ENCODE measurements around the gene AQP6. TPM values are rescaled to one million over a fixed set of nuclear protein-coding genes. Genes with fewer than 3 reads are reported as not detected.

The AQP6 gene
- total RNA-seq, 1 experiment from 2014 or later: 0.09 TPM

- no peak overlapping the region for H3K27ac ChIP-seq (ENCODE audit: insufficient read length, low read depth, low read length)
- no peaks in the 10 kb centered on the region for H3K9me3 ChIP-seq (ENCODE audit: control insufficient read depth, low read depth, low read length)
- no peaks in the 10 kb centered on the region for H3K4me1 ChIP-seq (ENCODE audit: insufficient read depth, low read length)
- peaks cover 3% of the 10 kb centered on the region for H3K27me3 Mint-ChIP-seq (ENCODE audit: low read depth)
- H4K5ac ChIP-seq (ENCODE audit: insufficient read length, low read depth, low read length): no peak overlapping the region
- no peak overlapping the region for H3K56ac ChIP-seq (ENCODE audit: insufficient read length, low read depth, low read length)
- TF ChIP-seq CTCF (conservative IDR thresholded peaks at IDR 0.05): no peak
- H4K91ac ChIP-seq (ENCODE audit: insufficient read length, low read depth, low read length): no peak overlapping the region
- no peak overlapping the region for H3T11ph ChIP-seq (ENCODE audit: low read length)
- no peak overlapping the region for H3K27ac Mint-ChIP-seq
- no peak overlapping the region for H2BK20ac ChIP-seq (ENCODE audit: low read depth, low read length, poor library complexity, severe bottlenecking)
- no peak overlapping the region for H2BK5ac ChIP-seq (ENCODE audit: insufficient read length, low read length)
- no peak for DNase-seq
- H3K79me2 ChIP-seq (ENCODE audit: insufficient read depth, low read length): no peaks in the 10 kb centered on the region
- H3K4me2 ChIP-seq (ENCODE audit: insufficient read depth, insufficient read length, low read length): no peak overlapping the region
- H3K4ac ChIP-seq (ENCODE audit: low read depth, low read length): no peak overlapping the region
- peaks cover 5 to 13% of the 10 kb centered on the region in 2 experiments; a peak in 3 of 4 replicates for H3K4me1 Mint-ChIP-seq
- no peak overlapping the region for H3K18ac ChIP-seq (ENCODE audit: insufficient read length, low read depth, low read length)
- no peaks in the 10 kb centered on the region for H4K20me1 ChIP-seq (ENCODE audit: control insufficient read depth, insufficient read depth, insufficient read length)
- H2AFZ ChIP-seq (ENCODE audit: low read length): no peak overlapping the region
- H2AK5ac ChIP-seq (ENCODE audit: insufficient read length, low read length): no peak overlapping the region
- no peaks in the 10 kb centered on the region for H3K9me3 Mint-ChIP-seq
- no peak overlapping the region for H3K4me3 Mint-ChIP-seq
- no peak overlapping the region for H2BK120ac ChIP-seq (ENCODE audit: low read depth, low read length, poor library complexity, severe bottlenecking)
- H3K14ac ChIP-seq (ENCODE audit: insufficient read depth, low read length): no peak overlapping the region
- WGBS (ENCODE audit: extremely low coverage, insufficient read length, low lambda C conversion rate): no CpG with 5 or more reads among the region's 19 CpGs
- H3K79me1 ChIP-seq (ENCODE audit: insufficient read depth, low read depth, low read length, poor library complexity, severe bottlenecking): no peaks in the 10 kb centered on the region
- no peaks in the 10 kb centered on the region for H3K23me2 ChIP-seq (ENCODE audit: insufficient read length, low read depth, low read length, poor library complexity, severe bottlenecking)
- no peak overlapping the region for H2BK15ac ChIP-seq (ENCODE audit: low read depth, low read length)
- H4K8ac ChIP-seq (replicated peaks; ENCODE audit: insufficient read length, low read depth, low read length): no peak overlapping the region
- no peaks in the 10 kb centered on the region for H3K36me3 Mint-ChIP-seq (ENCODE audit: insufficient read depth in 1 of 3, low read depth in 3 of 3)
- no peak overlapping the region for H2BK12ac ChIP-seq (ENCODE audit: insufficient read length, low read depth, low read length)
- no peak overlapping the region for H3K23ac ChIP-seq (ENCODE audit: insufficient read length, low read depth, low read length)
- H3K27me3 ChIP-seq (ENCODE audit: insufficient read depth, low read length): no peaks in the 10 kb centered on the region; the same call in 1 of the 2 replicates
- H3K9ac ChIP-seq (ENCODE audit: extremely low read depth, insufficient read length, low read length): no peak overlapping the region
Measured at GRCh38 chr12:49973361-49973830, 649 bp downstream of the AQP6 start.

Data from H9 (cell line).